GM21529 (cell line): ENCODE data around the gene GGCX.
"Not testable (repeated sequence)": the region's sequence is repeated elsewhere in the genome, so short reads cannot be mapped to it uniquely, and the experiment has no call there.

Experiments used
- ATAC-seq: cut with Tn5 transposase; IDR thresholded peaks from one replicate; pipeline ENCODE4 v1.9.1; 2021; ENCODE audit not compliant: unreplicated experiment

Gene GGCX

GRCh38 chr2:85594715-85595300, 33.5 kb upstream of the GGCX start:
- ATAC-seq, result no peak

- ATAC-seq, result no peak
Measured at GRCh38 chr2:85593023-85593422, 31.7 kb upstream of the GGCX start.

DNA sequence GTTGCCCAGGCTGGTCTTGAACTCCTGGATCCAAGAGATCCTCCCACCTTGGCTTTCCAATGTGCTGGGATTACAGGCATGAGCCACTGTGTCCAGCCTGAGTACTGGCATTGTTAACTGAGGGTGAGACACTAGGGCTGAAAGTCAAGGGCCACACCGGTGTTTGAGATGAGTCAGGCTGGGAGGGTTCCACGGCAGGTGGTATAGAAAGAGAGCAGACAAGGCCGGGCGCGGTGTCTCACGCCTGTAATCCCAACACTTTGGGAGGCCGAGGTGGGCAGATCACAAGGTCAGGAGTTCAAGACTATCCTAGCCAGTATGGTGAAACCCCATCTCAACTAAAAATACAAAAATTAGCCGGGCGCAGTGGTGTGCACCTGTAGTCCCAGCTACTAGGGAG, 31.0 kb upstream of the GGCX start:
- not testable (repeated sequence) for ATAC-seq

GRCh38 chr2:85591563-85591962, 30.3 kb upstream of the GGCX start:
- ATAC-seq, result no peak

- no peak for ATAC-seq
Measured at GRCh38 chr2:85590950-85591349, 29.7 kb upstream of the GGCX start.

DNA sequence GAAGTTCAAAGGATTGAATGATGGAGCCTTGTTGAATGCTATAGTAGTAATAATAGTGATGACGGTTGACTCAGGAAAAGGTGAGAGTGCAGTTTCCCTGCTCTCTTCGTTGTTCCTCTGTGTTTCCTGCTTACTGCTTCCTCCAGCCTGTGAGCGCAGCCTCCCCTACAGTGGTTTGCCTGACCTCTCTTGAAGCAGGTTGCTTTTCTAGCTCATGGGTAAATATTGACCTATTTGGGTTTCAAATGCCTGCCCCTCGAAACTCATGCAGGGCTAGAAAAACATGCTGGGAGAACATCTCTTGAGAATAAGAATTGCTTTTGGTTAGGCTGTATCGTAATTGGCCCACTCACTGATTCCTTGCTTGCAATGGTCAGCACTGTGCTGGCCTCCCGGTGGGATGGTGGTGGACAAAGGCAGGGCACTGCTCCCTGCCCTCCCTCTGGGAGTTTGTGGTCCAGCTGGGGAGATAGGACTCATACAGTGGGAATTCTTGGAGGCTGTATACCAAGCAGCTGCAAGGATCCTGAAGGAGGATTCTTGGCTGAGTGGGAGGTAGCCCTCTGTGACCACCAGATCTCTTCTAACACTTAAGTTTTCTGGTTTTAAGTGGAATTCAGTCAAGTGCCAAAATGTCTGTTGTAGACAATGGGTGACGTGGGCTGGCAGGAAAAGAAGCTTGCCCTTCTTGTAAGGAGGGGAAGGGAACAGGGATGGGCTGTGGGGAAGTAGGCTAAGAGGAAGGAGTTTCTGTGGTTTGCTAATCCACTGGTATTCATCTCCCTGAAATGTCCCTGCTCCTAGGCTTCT, 28.9 kb upstream of the GGCX start:
- no peak for ATAC-seq

GRCh38 chr2:85589181-85589580, 27.9 kb upstream of the GGCX start:
- no peak for ATAC-seq

GRCh38 chr2:85588645-85589044, 27.4 kb upstream of the GGCX start:
- ATAC-seq, result no peak

- ATAC-seq, result no peak
Measured at GRCh38 chr2:85588236-85588635, 26.9 kb upstream of the GGCX start.

- ATAC-seq, result no peak
Measured at GRCh38 chr2:85585781-85586105, 24.4 kb upstream of the GGCX start.

- ATAC-seq, result peak; percentile 59
Measured at GRCh38 chr2:85584857-85585780, 23.8 kb upstream of the GGCX start.

DNA sequence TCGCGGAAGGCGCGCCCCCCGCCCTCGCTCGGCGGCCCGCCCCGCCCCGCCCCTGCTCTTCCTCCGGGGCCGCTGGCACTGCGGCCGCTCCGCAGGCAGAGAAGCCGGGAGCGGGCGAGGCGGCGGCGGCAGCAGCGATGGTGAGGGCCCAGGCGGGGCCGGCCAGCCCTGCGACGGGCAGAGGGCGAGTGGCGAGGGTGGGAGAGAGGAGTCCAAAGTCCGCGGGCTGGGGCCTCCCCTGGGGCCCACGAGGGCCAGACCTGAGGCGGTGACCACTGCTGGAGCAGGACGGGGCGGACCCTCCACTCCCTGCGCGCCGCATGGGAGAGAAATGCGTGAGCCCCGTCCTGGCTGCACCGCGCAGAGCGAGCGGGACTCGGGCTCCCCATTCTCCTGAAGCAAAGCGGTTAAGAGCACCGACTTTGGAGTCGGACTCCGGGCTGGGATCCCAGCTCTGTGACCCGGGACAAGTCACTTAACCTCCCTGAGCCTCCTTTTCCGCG, 23.1 kb upstream of the GGCX start, which contains the start of gene VAMP5:
Gene VAMP5, plus strand, starts transcription at position 78 of the 503 bp plus-strand sequence. Its CDS starts 60 bp downstream, at position 138.
- peak; percentile 64 for ATAC-seq

- ATAC-seq, result no peak
Measured at GRCh38 chr2:85583667-85584353, 22.5 kb upstream of the GGCX start.

DNA sequence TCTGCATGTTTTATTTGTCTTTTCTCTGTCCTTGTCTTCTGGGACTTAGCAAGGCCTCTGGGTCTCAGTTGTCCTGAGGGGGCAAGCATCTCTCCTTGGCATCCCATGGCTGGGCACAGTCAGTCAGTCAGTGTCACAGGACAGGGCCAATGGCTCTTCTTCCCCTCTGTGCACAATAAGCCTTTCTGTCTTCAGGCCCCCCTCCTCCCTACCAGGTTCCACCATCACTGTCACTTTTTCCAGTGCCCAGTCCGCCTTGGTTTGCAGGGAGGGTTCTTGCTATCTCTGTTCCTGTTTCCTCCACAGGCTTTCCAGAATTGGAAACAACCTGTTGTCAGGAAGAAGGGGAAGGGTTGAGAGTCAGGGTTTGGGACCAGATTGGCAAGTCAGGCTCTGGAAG, 21.2 kb upstream of the GGCX start:
- no peak for ATAC-seq

DNA sequence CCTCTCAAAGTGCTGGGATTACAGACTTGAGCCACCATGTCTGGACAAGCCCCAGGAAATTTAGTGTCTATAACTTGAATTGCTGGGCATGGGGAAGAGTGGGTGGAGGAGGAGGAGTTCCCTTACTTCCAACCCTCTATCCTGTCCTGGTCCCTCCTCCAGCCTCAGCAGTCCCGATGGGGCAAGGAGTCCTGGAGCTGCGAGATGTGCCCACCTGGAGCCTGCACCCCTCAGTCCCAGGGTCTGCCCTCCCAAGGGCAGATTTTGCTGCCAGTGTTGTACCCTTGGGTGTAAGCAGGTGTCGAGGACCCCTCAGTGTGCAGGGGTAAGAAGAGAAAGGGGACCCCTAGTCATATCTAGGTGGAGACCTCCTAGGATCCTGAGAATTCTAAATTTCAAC, 18.9 kb upstream of the GGCX start:
- no peak for ATAC-seq

DNA sequence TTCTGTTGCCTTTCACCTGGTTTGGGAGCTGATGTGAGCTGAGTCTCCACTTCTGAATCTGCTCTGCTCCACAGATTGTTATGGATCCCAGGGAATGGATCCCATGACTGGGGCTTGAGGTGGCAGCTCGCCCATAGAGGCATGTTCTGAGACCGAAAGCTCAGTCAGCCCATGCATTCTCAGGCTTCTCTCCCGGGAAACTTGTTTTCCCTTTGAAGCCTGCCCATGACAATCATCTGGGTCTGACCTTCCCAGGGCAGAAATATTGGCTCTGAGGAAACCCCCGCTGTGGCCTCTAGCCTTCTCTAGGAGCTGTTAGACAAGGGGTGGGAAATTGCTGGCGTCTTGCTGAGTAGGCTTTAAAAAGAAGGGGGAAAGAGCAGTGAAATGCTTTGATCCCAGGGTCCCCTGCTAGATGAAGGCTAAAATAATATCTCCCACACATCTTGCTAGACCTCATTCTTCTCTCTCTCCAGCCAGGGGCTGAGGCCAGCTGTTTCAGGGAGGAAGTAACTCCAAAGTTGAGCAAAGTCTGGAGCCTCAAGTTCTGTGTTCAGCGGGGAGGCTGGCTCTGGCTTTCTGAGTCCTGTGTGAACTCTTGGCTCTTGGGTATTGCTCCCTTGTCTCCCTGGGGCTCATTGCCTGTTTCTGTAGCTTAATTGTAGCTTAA, 18.1 kb upstream of the GGCX start:
- ATAC-seq, result no peak

DNA sequence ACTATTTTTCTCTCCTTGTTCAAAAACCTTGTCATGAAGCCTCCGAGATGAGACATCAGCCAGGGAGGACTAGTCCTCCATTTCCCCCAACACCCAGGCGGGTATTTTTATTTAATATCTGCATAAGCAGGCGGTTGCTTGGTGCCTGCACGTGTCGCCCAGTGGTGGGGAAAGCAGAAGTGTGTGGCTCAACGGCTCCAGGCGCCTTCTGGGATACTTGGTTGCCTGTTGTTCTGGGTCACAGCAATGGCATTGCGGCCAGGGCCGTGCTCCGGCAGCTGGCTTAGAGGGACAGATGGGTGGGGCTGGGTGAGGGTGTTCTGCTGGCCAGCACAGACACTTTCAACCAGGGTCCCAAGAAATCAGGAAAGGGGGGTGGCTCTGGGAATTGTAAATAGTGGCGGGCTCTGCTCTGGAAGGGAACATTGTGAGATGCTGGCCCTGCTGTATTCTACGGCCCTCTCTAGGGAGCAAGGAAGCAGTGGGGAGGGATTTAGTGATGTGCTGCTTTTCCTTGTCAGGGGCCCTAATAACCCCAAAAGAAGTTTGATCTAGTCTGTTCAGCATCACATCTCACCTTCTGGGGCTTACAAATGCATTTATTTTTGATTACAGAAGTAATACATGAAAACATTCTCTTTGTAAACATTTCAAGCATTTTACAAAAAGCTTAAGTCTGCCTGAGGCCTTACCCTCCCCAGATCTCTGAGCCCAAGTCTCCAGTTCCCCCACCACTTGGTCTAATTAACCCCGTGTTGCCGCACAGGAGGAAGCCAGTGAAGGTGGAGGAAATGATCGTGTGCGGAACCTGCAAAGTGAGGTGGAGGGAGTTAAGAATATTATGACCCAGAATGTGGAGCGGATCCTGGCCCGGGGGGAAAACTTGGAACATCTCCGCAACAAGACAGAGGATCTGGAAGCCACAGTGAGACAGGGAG, 17.2 kb upstream of the GGCX start:
- peak; percentile 53 for ATAC-seq

DNA sequence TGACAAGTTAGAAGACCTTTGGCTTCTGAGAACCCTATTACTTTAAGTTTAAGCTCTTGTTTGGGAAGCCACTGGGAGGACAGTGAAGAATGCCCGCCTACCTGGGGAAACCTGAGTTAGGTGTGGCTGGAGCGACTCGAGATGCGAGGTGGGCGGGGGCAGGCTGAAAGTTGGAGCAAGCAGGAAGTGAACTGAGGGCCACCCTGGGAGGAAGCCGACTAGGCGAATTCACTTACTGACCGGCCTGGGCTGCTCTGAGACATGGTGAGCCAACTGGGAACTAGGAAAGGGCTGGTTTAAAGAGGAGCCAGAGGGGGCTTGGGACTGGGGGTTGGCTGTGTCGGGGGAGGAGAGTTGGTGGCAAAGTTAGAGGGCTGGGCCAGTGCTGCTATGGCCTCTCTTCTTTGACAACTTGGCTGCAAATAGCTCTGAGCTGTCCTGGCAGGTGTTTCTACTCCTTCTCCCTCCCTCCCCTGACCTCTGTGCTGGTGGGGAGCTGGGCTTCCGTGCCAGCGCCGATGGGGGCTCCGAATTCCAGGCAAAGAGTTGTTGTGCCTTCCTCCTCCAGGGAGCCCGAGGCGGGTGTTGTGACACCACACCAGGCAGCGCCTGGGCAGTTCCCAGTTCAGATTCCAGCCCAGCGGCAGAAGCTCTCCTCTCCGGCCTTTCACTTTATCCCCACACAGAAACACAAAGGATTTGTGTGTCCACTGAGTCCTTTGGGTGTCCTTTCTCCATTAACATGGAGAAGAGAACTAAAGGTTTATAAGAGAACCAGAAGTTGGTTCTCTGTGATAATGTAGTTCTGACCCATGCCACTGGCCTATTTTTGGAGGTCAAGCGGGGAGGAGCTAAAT, 16.3 kb upstream of the GGCX start, which contains the start of gene VAMP8:
Gene VAMP8, plus strand, starts transcription at position 201 of the 857 bp plus-strand sequence. Its CDS starts 61 bp downstream, at position 262.
- ATAC-seq, result peak; percentile 77
